SK-N-SH treated with all-trans-retinoic acid at 6 μM for 48 hours (cell line): ENCODE data around the gene F2.

ENCODE experiments used
- ATAC-seq: fragments of 200-7000 bp; cut with Tn5 transposase; 3 replicates; pipeline ENCODE4 v1.9.1; 2020; ENCODE audit warnings: mild to moderate bottlenecking, moderate library complexity
- ARNTL ChIP-seq: fragments of 450-650 bp; formaldehyde crosslinking; IDR thresholded peaks from 2 replicates; pipeline ENCODE4 v1.5.0; 2020; ENCODE audit warnings: low read depth, mild to moderate bottlenecking, moderate library complexity, borderline replicate concordance
- BACH2 ChIP-seq: fragments of 250-450 bp; sonication (Bioruptor Pico); IDR thresholded peaks from 2 replicates; pipeline ENCODE4 v1.9.0; 2021; ENCODE audit warnings: mild to moderate bottlenecking, borderline replicate concordance
- ESRRG ChIP-seq: fragments of 250-450 bp; sonication (Bioruptor Pico); IDR thresholded peaks from 2 replicates; pipeline ENCODE4 v1.6.1; 2021; ENCODE audit warnings: mild to moderate bottlenecking
- GLIS3 ChIP-seq: fragments of 250-450 bp; sonication (Bioruptor Pico); IDR thresholded peaks from 2 replicates; pipeline ENCODE4 v1.5.0; 2020; ENCODE audit warnings: mild to moderate bottlenecking, moderate library complexity
- PPARA ChIP-seq: fragments of 250-450 bp; sonication (Bioruptor Pico); IDR thresholded peaks from 2 replicates; pipeline ENCODE4 v1.5.0; 2020; ENCODE audit warnings: mild to moderate bottlenecking, borderline replicate concordance
- TOX ChIP-seq: fragments of 250-450 bp; sonication (Bioruptor Pico); IDR thresholded peaks from 2 replicates; pipeline ENCODE4 v1.8.0; 2021; ENCODE audit warnings: mild to moderate bottlenecking, moderate library complexity, borderline replicate concordance
- ZC3H10 ChIP-seq: fragments of 250-450 bp; sonication (Bioruptor Pico); IDR thresholded peaks from 2 replicates; pipeline ENCODE4 v1.5.1; 2021; ENCODE audit warnings: mild to moderate bottlenecking, moderate library complexity
- ZFP30 ChIP-seq: fragments of 450-650 bp; formaldehyde crosslinking; IDR thresholded peaks from 2 replicates; pipeline ENCODE4 v1.5.0; 2022; ENCODE audit warnings: mild to moderate bottlenecking, moderate library complexity
- ZNF565 ChIP-seq: fragments of 450-650 bp; formaldehyde crosslinking; conservative IDR thresholded peaks from 2 replicates; pipeline ENCODE4 v1.5.0; 2020; ENCODE audit warnings: low read depth, mild to moderate bottlenecking, moderate library complexity
- ZNF70 ChIP-seq: fragments of 450-650 bp; formaldehyde crosslinking; IDR thresholded peaks from 2 replicates; pipeline ENCODE4 v1.5.0; 2020; ENCODE audit warnings: mild to moderate bottlenecking, moderate library complexity
- TF ChIP-seq, protein P1 (sequence below): fragments of 250-450 bp; sonication (Bioruptor Pico); IDR thresholded peaks from 2 replicates; pipeline ENCODE4 v1.5.1; 2021; ENCODE audit warnings: mild to moderate bottlenecking, moderate library complexity
- TF ChIP-seq, protein P2 (sequence below): fragments of 250-450 bp; sonication (Bioruptor Pico); IDR thresholded peaks from 2 replicates; pipeline ENCODE4 v1.8.0; 2021; ENCODE audit warnings: low read depth, mild to moderate bottlenecking, moderate library complexity, borderline replicate concordance
- TF ChIP-seq, protein P3 (sequence below): fragments of 250-450 bp; sonication (Bioruptor Pico); IDR thresholded peaks from 2 replicates; pipeline ENCODE4 v1.8.0; 2020; ENCODE audit warnings: mild to moderate bottlenecking, moderate library complexity, borderline replicate concordance
- TF ChIP-seq, protein P4 (sequence below): fragments of 250-450 bp; sonication (Bioruptor Pico); IDR thresholded peaks from 2 replicates; pipeline ENCODE4 v1.5.1; 2020; ENCODE audit warnings: low read depth, mild to moderate bottlenecking, moderate library complexity

Gene F2

DNA sequence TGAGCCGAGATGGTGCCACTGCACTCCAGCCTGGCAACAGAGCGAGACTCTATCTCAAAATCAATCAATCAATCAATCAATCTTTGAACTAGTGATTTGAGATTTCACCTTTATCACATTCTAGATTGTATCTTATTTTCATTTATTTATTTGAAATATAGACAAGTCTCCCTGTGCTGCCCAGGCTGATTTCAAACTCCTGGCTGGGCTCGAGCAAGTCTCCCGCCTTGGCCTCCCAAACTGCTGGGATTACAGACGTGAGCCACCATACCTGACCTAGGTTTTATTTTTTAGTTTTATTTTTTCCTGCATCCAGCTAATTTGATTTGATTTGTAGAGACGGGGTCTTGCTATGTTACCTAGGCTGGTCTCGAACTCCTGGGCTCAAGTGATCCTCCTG lies 17.1 kb downstream of the F2 start (continued):
- TF ChIP-seq, protein P1, sequence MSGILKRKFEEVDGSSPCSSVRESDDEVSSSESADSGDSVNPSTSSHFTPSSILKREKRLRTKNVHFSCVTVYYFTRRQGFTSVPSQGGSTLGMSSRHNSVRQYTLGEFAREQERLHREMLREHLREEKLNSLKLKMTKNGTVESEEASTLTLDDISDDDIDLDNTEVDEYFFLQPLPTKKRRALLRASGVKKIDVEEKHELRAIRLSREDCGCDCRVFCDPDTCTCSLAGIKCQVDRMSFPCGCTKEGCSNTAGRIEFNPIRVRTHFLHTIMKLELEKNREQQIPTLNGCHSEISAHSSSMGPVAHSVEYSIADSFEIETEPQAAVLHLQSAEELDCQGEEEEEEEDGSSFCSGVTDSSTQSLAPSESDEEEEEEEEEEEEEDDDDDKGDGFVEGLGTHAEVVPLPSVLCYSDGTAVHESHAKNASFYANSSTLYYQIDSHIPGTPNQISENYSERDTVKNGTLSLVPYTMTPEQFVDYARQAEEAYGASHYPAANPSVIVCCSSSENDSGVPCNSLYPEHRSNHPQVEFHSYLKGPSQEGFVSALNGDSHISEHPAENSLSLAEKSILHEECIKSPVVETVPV (CRISPR knock-in tag): no peak
- TF ChIP-seq, all 23 proteins: peak for 0

DNA sequence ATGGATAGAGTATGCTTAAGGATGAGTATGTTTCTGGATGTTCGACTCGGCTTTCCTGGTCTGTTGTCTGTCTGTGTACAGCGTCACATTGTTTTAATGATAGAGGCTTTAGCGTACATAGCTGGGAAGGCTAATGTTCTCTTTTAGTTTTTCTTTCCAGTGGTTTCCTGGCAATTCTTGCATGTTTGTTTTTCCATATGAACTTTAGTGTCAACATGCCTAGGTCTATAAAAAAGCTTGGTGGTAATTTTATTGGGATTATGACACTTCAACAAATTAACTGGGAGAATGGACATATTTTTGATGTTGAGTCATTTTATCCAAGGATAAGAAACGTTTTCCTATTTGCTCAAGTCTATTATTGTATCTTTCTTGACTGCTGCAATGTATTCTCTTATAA lies 17.6 kb downstream of the F2 start:
- ATAC-seq: peak; percentile 34; the same call in 1 of the 3 replicates
- TF ChIP-seq, protein P2, sequence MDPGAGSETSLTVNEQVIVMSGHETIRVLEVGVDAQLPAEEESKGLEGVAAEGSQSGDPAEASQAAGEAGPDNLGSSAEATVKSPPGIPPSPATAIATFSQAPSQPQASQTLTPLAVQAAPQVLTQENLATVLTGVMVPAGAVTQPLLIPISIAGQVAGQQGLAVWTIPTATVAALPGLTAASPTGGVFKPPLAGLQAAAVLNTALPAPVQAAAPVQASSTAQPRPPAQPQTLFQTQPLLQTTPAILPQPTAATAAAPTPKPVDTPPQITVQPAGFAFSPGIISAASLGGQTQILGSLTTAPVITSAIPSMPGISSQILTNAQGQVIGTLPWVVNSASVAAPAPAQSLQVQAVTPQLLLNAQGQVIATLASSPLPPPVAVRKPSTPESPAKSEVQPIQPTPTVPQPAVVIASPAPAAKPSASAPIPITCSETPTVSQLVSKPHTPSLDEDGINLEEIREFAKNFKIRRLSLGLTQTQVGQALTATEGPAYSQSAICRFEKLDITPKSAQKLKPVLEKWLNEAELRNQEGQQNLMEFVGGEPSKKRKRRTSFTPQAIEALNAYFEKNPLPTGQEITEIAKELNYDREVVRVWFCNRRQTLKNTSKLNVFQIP (CRISPR knock-in tag): no peak
- TF ChIP-seq GLIS3 (no peak), ESRRG (CRISPR knock-in tag) (no peak), TOX (CRISPR knock-in tag) (no peak), ZC3H10 (CRISPR knock-in tag) (no peak)
- TF ChIP-seq, protein P1 (CRISPR knock-in tag): no peak
- TF ChIP-seq, all 23 proteins: peak for 0

DNA sequence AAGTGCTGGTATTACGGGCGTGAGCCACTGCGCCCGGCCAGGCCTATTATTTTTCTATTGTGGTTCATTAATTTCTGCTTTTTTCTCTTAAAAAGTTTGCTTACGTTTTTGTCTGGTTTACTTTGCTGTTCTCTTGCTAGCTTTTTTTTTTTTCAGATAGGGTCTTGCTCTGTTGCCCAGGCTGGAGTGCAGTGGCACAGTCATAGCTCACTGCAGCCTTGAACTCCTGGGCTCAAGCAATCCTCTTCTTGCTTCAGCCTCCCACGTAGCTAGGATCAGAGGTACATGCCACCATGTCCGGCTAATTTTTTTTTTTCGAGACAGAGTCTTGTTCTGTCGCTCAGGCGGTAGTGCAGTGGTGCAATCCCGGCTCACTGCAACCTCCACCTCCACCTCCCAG lies 18.7 kb downstream of the F2 start:
- TF ChIP-seq, protein P1 (CRISPR knock-in tag): no peak
- TF ChIP-seq ARNTL (no peak), ZNF565 (no peak), PPARA (CRISPR knock-in tag) (no peak), ZNF70 (no peak), ESRRG (CRISPR knock-in tag) (no peak)
- TF ChIP-seq, protein P3, sequence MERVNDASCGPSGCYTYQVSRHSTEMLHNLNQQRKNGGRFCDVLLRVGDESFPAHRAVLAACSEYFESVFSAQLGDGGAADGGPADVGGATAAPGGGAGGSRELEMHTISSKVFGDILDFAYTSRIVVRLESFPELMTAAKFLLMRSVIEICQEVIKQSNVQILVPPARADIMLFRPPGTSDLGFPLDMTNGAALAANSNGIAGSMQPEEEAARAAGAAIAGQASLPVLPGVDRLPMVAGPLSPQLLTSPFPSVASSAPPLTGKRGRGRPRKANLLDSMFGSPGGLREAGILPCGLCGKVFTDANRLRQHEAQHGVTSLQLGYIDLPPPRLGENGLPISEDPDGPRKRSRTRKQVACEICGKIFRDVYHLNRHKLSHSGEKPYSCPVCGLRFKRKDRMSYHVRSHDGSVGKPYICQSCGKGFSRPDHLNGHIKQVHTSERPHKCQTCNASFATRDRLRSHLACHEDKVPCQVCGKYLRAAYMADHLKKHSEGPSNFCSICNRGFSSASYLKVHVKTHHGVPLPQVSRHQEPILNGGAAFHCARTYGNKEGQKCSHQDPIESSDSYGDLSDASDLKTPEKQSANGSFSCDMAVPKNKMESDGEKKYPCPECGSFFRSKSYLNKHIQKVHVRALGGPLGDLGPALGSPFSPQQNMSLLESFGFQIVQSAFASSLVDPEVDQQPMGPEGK (CRISPR knock-in tag): no peak
- TF ChIP-seq, protein P2 (CRISPR knock-in tag): no peak
- TF ChIP-seq, protein P4, sequence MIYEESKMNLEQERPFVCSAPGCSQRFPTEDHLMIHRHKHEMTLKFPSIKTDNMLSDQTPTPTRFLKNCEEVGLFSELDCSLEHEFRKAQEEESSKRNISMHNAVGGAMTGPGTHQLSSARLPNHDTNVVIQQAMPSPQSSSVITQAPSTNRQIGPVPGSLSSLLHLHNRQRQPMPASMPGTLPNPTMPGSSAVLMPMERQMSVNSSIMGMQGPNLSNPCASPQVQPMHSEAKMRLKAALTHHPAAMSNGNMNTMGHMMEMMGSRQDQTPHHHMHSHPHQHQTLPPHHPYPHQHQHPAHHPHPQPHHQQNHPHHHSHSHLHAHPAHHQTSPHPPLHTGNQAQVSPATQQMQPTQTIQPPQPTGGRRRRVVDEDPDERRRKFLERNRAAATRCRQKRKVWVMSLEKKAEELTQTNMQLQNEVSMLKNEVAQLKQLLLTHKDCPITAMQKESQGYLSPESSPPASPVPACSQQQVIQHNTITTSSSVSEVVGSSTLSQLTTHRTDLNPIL (CRISPR knock-in tag): no peak
- TF ChIP-seq, all 23 proteins: peak for 0
- ATAC-seq: no peak

DNA sequence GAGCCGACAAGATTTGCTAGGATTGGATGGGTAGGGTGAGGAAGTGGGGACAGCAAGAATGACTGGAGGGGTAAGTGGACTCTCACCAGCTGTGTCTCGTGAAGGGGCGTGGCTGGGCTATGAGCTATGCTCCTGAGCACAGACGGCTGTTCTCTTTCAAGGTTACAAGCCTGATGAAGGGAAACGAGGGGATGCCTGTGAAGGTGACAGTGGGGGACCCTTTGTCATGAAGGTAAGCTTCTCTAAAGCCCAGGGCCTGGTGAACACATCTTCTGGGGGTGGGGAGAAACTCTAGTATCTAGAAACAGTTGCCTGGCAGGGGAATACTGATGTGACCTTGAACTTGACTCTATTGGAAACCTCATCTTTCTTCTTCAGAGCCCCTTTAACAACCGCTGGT lies 19.9 kb downstream of the F2 start:
- peak; percentile 21; the same call in 2 of the 3 replicates for ATAC-seq
- TF ChIP-seq PPARA (CRISPR knock-in tag) (no peak), ZFP30 (CRISPR knock-in tag) (no peak), BACH2 (no peak)
